Activated naive CD8-positive, alpha-beta T cell treated with anti-CD3 and anti-CD28 coated beads for 36 hours (primary cell): ENCODE results near the gene ASCC1. TPM values are rescaled to one million over a fixed set of nuclear protein-coding genes. Genes with fewer than 3 reads are reported as not detected.

Experiments used
- DNase-seq: peaks from one replicate; pipeline ENCODE4 v3.0.0; 2021
- H3K27ac Mint-ChIP-seq: one replicate; pipeline ENCODE4 v1.8.0; 2022; ENCODE audit warnings: mild to moderate bottlenecking, moderate library complexity, mixed read lengths
- H3K27me3 Mint-ChIP-seq: one replicate; pipeline ENCODE4 v1.8.0; 2022; ENCODE audit warnings: mild to moderate bottlenecking, mixed read lengths
- H3K36me3 Mint-ChIP-seq: one replicate; pipeline ENCODE4 v1.8.0; 2021; ENCODE audit warnings: mild to moderate bottlenecking, mixed read lengths
- H3K4me1 Mint-ChIP-seq: one replicate; pipeline ENCODE4 v1.8.0; 2021; ENCODE audit warnings: mixed read lengths
- H3K4me3 Mint-ChIP-seq: one replicate; pipeline ENCODE4 v1.8.0; 2022; ENCODE audit warnings: mild to moderate bottlenecking, moderate library complexity, mixed read lengths
- H3K9me3 Mint-ChIP-seq: one replicate; pipeline ENCODE4 v1.8.0; 2022; ENCODE audit warnings: mixed read lengths
- total RNA-seq, 2 experiments: library from RNA; stranded (reverse); gene quantifications; one replicate each; pipeline ENCODE4 v1.2.3, GENCODE V29; 2021

ASCC1 gene
- total RNA-seq, 2 experiments from 2014 or later = 57.3 to 57.7 TPM

DNA sequence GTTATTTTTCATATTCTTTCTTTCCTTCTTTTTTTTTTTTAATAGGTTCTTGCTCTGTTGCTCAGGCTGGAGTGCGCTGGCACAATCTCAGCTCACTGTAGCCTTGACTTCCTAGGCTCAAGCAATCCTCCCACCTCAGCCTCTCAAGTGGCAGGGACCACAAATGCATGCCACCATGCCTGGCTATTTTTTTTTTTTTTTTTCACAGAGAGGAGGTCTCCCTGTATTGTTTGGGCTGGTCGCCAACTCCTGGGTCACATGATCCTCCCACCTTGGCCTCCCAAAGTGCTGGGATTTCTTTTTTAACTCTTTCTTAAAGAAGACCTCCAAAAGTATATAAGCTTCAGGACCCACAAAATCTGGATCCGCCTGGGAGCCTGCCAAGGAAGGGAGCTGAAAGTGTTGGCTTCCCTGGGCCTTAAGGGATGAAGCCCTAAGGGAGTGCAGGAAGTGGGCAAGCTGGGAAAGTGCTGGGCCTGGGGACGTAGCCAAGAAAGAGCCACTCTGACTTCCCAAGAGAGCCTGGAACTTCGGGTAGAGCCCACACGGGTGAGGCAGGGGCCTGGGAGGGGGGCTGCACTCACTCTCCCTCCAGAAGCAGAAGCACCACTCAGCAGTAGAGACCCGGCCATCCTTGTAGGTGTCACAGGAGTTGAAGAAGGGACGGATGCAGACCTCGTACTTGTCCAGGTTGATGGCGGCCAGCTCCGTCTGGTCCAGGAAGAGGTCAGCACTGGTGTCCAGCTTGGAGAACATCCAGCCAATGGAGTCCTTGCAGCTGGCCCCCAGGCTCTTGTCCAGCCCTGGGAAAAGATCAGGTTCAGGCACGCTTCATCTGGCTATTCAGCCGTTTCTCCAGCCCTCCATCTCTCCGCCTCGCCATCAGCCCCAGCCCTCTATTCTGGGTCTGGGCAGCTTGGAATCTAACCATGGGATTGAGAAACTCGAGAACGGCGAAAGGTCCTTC is 149.5 kb downstream of the ASCC1 start:
- Mint-ChIP-seq H3K4me1 (peaks cover 35% of the 10 kb centered on the region), H3K4me3 (no peak overlapping the region), H3K27me3 (no peaks in the 10 kb centered on the region), H3K9me3 (no peaks in the 10 kb centered on the region), H3K36me3 (peaks cover 31% of the 10 kb centered on the region), H3K27ac (peak overlapping the region; percentile 70)
- DNase-seq = no peak

DNA sequence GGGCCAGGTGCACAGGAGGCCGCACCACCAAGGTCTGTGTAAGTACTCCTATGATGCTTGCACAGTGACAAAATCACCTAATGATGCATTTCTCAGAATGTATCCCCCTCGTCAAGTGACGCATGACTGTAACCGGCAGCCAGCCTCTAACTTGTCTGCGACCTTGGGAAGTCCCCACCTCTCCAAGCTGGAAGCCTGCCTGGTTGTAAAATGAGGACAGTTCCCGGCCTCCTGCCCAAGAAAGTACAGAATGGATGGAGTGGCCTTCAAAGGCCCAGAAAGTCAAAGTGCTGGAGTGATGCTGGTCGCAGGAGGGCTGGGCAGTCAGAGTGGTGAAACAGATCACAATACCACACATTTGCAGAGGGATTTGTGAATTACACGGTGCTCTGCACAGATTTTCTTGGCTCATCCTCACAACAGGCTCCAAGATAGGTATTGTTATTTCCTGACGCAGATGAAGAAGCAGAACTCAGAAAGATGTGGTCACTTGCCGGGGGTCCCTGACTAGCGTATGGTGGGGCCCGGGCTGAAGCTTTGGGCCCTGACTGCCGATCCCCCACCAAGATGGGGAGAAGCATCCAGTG is 150.5 kb downstream of the ASCC1 start:
- peak overlapping the region; percentile 70 for H3K27ac Mint-ChIP-seq
- H3K36me3 Mint-ChIP-seq = peaks cover 24% of the 10 kb centered on the region
- H3K4me1 Mint-ChIP-seq = peaks cover 31% of the 10 kb centered on the region
- no peaks in the 10 kb centered on the region for H3K27me3 Mint-ChIP-seq
- DNase-seq = no peak
- no peak overlapping the region for H3K4me3 Mint-ChIP-seq
- H3K9me3 Mint-ChIP-seq = no peaks in the 10 kb centered on the region

DNA sequence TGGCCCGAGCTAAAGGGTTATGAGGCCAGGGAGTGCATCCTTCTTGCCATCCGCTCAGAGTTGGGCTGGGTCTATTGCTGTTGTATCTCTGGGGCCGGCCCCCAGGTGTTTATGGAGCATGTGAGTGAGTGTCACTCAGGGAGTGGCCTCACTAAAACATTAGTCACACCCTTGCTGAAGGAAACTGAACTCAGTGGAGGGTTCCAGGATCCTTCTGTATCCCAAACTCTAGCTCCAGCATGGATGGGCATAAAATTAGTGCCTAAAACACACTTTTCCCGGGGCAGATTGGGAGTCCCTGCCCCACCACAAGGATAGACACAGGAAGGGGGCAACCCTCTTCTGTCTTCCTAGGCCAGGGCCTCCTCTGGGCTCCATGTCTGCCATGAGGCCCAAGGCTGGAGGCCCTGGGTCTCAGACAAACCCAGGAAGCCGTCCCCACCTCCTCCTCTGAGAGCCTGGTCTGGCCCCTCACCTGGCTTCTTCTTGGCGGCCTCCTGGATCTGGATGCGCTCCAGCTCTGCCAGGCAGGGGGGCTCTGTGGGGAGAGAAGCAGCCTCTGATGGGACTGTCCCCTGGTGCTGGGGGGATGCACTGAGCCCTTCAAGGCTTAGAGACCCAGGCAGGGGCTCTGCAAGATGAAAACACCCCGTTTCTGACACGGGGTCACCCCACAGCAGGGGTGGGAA is 152.2 kb downstream of the ASCC1 start:
- Mint-ChIP-seq H3K4me3 (no peak overlapping the region), H3K27me3 (no peaks in the 10 kb centered on the region), H3K36me3 (peaks cover 20% of the 10 kb centered on the region), H3K4me1 (peaks cover 32% of the 10 kb centered on the region), H3K9me3 (no peaks in the 10 kb centered on the region), H3K27ac (peak overlapping the region; percentile 71)
- DNase-seq = no peak

- Mint-ChIP-seq H3K4me1 (peaks cover 35% of the 10 kb centered on the region), H3K27me3 (no peaks in the 10 kb centered on the region), H3K27ac (peak overlapping the region; percentile 71), H3K9me3 (no peaks in the 10 kb centered on the region), H3K36me3 (peaks cover 20% of the 10 kb centered on the region), H3K4me3 (no peak overlapping the region)
- DNase-seq = no peak
These were observed 153.0 kb downstream of the ASCC1 start for GRCh38 chr10:72062832-72063702.

DNA sequence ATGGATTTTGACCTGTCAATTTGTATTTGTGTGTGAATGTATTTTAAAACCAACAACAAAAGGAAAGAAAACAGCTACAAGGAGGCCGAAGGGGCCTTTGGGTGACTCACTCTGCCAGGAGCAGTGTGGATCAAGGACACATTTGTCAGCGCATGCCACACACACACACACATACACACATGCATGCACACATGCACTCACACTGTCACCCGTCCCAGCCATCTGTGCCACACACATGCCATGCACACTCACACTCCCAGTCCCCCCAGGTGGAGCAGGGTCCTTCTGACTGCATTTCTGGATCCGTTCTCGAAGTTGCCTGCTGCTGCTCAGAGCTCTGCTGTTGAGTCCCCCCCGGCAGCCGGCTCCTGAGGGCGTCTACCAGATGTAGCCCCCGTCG is 153.7 kb downstream of the ASCC1 start:
- peak overlapping the region; percentile 69 for H3K27ac Mint-ChIP-seq
- H3K4me3 Mint-ChIP-seq = no peak overlapping the region

DNA sequence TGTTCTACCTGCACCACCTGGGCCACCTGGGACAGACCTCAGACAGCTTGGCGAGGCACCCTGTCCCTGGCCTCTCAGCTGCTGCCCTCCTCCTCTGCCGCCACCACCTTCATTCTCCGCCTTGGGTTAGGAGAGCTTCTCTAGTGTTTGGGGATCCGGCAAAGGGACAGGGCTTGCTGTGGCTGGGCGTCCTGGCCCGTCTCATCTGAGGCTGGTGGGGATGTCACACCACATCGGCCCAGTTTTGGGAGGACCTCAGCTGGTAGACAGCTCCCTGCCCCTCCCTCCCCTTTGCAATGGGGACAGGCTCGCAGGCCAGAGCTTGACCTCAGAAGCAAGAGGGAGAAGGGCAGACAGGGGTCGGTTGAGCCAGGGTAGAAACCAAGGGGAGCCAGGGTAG is 154.1 kb downstream of the ASCC1 start:
- no peak overlapping the region for H3K4me3 Mint-ChIP-seq
- H3K4me1 Mint-ChIP-seq = peaks cover 35% of the 10 kb centered on the region
- H3K27me3 Mint-ChIP-seq = no peaks in the 10 kb centered on the region
- peaks cover 19% of the 10 kb centered on the region for H3K36me3 Mint-ChIP-seq
- no peaks in the 10 kb centered on the region for H3K9me3 Mint-ChIP-seq
- H3K27ac Mint-ChIP-seq = peak overlapping the region; percentile 69
- DNase-seq = no peak

More for the DNA sequence above, 153.7 kb downstream of the ASCC1 start:
- H3K9me3 Mint-ChIP-seq = no peaks in the 10 kb centered on the region
- peaks cover 35% of the 10 kb centered on the region for H3K4me1 Mint-ChIP-seq
- no peaks in the 10 kb centered on the region for H3K27me3 Mint-ChIP-seq
- peaks cover 20% of the 10 kb centered on the region for H3K36me3 Mint-ChIP-seq
- no peak for DNase-seq

GRCh38 chr10:72061491-72061890 is 154.6 kb downstream of the ASCC1 start:
- Mint-ChIP-seq H3K36me3 (peaks cover 19% of the 10 kb centered on the region), H3K27me3 (no peaks in the 10 kb centered on the region), H3K4me1 (peaks cover 35% of the 10 kb centered on the region), H3K27ac (peak overlapping the region; percentile 86), H3K4me3 (no peak overlapping the region), H3K9me3 (no peaks in the 10 kb centered on the region)
- DNase-seq = no peak

DNA sequence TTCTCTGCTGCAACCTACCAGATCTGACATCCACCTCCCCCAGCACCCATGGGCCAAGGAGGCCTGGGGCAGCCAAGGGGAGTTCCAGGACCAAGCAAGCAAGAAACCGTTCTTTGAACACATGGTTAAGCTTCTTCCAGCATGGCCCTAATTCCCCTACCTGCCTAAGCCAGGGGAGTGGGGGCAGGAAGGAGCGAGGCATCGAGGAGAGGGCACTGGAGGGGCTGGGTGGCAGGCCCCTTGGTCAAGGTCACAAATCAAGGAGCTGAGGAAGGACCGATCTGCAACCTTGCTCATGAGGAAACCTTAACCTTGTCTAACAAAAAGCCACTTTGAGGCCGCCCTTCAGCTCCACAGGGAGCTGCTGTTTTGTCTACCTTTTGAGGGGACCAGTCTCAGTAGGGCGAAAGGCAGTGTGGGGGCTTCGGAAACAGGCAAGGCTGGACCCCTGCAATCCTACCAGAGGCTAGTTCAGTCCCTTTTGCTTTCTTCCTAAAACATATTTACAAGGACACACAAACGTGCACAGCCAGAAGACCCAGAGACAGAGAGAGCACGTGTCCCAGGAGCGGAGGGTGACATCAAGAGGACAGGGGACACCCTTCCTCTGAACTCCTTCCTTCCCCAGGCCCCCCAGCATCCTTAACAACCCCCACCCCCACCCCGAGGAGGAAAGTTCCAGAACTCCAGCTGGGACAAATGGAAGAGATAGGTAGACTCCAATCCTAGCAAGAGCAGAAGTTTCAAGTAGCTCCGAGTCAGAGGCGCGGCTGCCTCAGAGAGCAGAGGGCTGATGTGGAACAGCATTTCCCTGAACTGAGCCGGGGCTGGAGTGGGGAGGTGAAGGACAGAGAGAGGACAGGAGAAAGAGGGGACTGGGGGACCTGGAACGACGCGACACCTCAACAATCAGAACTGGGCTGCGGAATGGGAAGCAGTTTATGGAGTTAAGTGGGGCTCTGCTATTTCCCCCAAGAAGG is 155.9 kb downstream of the ASCC1 start:
- peak overlapping the region; percentile 86 for H3K27ac Mint-ChIP-seq
- H3K4me1 Mint-ChIP-seq = peaks cover 31% of the 10 kb centered on the region
- no peak for DNase-seq
- H3K4me3 Mint-ChIP-seq = no peak overlapping the region
- peaks cover 15% of the 10 kb centered on the region for H3K36me3 Mint-ChIP-seq
- no peaks in the 10 kb centered on the region for H3K9me3 Mint-ChIP-seq
- H3K27me3 Mint-ChIP-seq = no peaks in the 10 kb centered on the region

GRCh38 chr10:72058989-72059842 is 156.9 kb downstream of the ASCC1 start:
- Mint-ChIP-seq H3K9me3 (no peaks in the 10 kb centered on the region), H3K4me3 (no peak overlapping the region), H3K36me3 (peaks cover 15% of the 10 kb centered on the region), H3K27me3 (no peaks in the 10 kb centered on the region), H3K27ac (peak overlapping the region; percentile 86), H3K4me1 (peaks cover 32% of the 10 kb centered on the region)
- DNase-seq = no peak

GRCh38 chr10:72058347-72058898 is 157.7 kb downstream of the ASCC1 start:
- H3K27ac Mint-ChIP-seq = peak overlapping the region; percentile 86
- no peaks in the 10 kb centered on the region for H3K9me3 Mint-ChIP-seq
- no peak for DNase-seq
- peaks cover 31% of the 10 kb centered on the region for H3K4me1 Mint-ChIP-seq
- no peak overlapping the region for H3K4me3 Mint-ChIP-seq
- peaks cover 12% of the 10 kb centered on the region for H3K36me3 Mint-ChIP-seq
- H3K27me3 Mint-ChIP-seq = no peaks in the 10 kb centered on the region

- no peak overlapping the region for H3K4me3 Mint-ChIP-seq
- H3K27ac Mint-ChIP-seq = peak overlapping the region; percentile 55
- H3K9me3 Mint-ChIP-seq = no peaks in the 10 kb centered on the region
- peaks cover 28% of the 10 kb centered on the region for H3K4me1 Mint-ChIP-seq
- H3K27me3 Mint-ChIP-seq = no peaks in the 10 kb centered on the region
- peaks cover 10% of the 10 kb centered on the region for H3K36me3 Mint-ChIP-seq
- DNase-seq = no peak
These were observed 158.9 kb downstream of the ASCC1 start for GRCh38 chr10:72056932-72057751.

DNA sequence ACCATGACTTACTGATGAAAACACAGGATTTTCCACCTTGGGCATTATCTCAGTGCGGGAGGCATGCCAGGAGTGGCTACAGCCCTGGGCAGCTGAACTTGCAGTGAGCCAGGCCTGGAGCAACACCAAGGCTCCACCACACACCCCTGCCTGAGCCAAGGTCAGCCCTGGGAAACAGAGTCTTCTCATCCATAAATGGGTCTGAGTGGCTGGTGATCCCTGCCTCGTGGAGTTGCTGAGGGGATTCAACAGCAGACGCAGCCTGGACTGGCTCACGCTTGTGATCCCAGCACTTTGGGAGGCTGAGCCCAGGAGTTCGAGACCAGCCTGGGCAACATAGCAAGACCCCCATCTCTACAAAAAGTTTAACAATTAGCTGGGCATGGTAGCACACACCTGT is 160.0 kb downstream of the ASCC1 start:
- peaks cover 10% of the 10 kb centered on the region for H3K36me3 Mint-ChIP-seq
- H3K9me3 Mint-ChIP-seq = no peaks in the 10 kb centered on the region
- no peak overlapping the region for H3K4me3 Mint-ChIP-seq
- no peak for DNase-seq
- no peaks in the 10 kb centered on the region for H3K27me3 Mint-ChIP-seq
- peaks cover 27% of the 10 kb centered on the region for H3K4me1 Mint-ChIP-seq
- no peak overlapping the region for H3K27ac Mint-ChIP-seq
